GM19193 (cell line): ENCODE data around the gene COL9A2.

Experiments used
- POLR2A ChIP-seq: IDR thresholded peaks from 4 replicates; pipeline ENCODE4 v1.6.1; 2011; ENCODE audit not compliant: insufficient read depth, insufficient read length; ENCODE audit errors: extremely low read depth

The COL9A2 gene

GRCh38 chr1:40299366-40300248 lies 17.5 kb downstream of the COL9A2 start:
- no peak for TF ChIP-seq POLR2A

- no peak for TF ChIP-seq POLR2A
These were observed 25.8 kb downstream of the COL9A2 start for GRCh38 chr1:40291293-40291692.

DNA sequence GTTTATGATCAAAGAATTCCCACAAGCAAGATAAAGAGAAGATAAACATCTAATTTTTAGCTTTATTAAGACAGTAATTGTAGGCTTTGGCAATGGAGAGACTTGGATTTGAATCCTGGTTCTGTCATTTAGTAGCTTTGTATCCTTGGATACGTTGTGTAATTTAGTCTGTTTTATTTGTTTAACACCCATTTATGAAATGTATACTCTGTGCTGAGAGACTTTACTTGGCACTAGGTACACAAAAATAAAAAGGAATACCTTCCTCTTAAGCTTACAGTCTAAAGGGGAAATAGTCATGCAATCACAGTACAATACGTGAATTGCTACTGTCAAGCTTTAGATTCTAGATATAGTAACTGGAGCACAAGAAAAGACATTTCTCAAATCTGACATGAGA lies 35.2 kb downstream of the COL9A2 start:
- TF ChIP-seq POLR2A: no peak

DNA sequence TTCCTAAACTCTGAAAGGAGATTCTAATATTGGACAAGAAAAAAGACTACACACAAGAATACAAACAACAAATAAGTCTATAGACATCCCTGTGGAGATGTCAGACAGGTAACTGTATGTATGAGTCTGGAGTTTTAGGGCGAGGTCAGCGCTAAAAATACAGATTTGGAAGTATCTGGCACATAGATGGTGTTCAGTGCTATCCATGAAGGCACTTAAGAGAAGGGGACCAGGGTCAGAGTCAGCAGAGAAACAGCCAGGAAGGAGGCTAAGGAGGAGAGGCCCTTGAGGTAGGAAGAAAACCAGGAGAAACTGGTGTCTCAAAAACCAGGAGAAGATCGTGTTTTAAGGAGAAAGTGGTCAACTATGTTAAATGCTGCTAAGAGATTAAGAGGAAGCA lies 41.0 kb downstream of the COL9A2 start:
- TF ChIP-seq POLR2A: no peak

DNA sequence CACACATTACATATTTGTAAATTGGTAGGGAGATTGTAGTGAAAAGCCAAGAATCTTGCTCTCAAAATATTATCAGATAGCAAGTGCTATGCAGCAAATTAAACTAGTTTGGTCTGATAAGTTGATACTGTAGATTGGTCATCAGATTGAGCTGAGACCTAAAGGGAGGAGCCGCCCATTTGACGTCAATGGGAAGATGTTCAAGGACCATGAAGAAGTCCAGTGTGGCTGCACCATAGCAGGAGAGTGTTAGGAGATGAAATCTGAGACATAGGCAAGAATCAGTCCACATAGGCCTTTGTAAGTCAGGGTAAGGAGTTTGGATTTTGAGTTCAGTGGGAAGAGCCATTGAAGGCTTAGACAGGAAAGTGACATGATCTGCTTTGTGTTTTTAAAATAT lies 42.8 kb downstream of the COL9A2 start:
- no peak for TF ChIP-seq POLR2A

DNA sequence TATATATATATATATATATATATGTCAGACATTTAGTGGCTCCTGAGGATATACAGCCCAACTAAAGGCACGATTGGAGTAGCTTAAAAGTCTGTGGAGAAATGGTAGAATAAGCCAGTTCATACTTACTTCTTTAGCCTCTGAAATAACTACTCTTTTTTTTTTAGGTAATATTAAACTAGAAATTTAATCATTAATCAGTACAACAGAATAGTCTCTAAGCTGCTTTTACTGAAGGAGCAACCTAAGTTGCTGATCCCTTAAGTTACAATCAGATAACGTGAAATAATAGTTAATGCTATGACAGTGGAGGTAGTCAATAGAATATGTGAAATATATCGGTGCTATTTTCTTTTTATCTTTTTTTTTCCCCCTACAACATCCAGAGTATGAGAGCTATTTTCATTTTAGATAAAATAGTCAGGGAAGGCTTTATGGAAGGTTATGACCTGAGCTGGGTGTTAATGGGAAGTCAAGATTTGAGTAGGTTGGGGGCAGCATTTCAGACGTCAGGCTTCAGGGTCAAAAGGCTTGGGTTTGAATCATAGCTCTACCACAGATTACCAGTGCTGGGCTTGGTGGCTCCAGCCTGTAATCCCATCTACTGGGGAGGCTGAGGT lies 43.4 kb downstream of the COL9A2 start:
- no peak for TF ChIP-seq POLR2A

DNA sequence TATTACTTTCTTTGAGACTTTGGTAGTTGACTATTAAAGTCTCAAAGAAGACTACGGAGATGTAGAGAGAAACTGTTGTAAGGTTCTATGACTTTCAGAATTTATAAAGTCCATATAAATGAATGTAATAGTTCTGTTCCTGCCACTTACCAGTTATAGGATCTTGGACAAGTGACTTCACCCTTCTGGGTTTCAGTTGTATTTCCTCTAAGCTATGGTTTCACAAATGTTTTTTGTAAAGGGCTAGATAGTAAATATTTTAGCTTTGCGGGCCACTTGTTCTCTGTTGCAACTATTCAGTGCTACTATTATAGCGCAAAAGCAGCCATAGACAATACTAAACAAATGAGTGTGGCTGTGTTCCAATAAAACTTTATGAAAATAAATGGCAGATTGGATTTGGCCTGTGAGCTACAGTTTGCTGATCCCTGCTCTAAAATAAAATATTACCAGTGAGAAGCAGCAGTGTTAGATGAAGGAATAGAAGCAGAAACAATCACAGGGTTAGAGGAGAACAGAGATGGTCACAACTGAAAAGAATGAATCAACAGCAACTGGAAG lies 44.4 kb downstream of the COL9A2 start:
- no peak for TF ChIP-seq POLR2A

- TF ChIP-seq POLR2A: no peak
These were observed 46.8 kb downstream of the COL9A2 start for GRCh38 chr1:40270152-40270834.

DNA sequence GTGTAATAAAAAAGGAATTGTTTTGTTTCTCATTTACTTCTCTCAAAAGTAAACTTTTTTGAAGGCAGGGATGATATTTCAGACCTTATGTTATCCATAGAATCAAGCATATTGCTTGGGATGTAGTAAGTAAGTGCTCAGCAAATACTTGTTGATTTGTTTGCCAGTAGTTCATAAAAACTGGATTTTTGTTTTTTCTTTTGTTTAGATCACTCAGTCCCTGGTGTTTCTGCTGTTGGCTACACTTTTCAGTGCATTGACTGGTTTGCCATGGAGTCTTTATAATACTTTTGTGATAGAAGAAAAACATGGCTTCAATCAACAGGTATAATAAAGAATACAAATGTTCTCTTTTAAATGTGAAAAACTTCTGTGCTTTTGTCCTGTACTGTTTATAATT lies 48.9 kb downstream of the COL9A2 start:
- TF ChIP-seq POLR2A: no peak

DNA sequence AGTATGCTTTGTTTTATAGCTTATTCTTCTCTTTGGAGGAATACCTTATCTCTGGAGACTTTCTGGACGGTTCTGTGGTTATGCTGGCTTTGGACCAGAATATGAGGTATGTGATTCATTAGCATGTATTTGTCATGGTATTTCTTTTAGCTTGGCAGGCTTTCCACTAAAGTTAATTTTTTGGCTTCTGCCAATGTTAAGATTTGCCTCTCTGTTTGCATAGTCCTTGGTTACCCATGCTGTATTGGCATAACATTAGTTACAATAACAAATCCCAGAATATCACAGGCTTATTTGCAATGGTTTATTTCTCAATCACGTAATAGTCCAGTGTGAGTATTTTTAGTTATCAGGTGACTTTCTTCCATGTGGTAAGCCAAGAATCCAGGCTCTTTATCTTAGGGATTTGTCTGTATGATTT lies 49.3 kb downstream of the COL9A2 start:
- TF ChIP-seq POLR2A: no peak

DNA sequence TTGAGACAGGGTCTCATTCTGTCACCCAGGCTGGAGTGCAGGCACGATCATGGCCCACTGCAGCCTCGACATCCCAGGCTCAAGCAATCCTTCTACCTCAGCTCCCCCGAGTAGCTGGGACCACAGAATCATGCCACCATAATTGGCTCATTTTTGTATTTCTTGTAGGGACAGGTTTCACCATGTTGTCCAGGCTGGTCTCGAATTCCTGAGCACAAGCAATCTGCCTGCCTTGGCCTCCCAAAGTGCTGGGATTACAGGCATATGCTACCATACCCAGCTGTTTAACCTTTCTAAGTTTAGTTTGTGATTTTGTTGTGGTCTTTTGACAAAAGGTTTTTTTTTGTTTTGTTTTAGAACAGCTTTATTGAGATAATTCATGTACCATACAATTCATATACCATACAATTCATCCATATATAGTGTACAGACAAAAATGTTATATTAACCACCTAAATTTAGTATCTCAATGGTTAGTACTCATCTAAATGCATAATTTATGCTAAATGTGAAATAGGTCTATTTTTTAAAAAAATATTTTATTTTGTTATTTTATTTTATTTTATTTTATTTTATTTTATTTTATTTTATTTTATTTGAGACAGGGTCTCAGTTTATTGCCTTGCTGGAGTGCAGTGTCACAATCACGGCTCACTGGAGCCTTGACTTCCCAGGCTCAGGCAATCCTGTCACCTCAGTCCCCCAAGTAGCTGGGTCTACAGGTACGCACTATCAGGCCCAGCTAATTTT lies 50.1 kb downstream of the COL9A2 start:
- no peak for TF ChIP-seq POLR2A

GRCh38 chr1:40265919-40266318 lies 51.2 kb downstream of the COL9A2 start:
- TF ChIP-seq POLR2A: no peak

DNA sequence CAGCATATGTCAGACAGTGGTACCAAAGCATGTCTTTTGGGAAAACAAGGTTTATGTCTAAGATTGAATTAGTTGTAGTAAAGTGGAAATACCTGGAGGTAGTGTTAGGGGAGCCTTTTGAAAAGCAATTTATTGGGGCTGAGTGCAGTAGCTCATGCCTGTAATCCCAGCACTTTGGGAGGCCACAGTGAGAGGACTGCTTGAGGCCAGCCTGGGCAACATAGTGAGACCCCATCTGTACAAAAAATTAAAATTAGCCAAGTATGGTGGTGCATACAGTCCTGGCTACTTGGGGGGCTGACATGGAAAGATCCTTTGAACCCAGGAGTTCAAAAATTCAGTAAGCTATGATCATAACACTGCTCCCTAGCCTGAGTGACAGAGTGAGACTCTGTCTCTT lies 51.8 kb downstream of the COL9A2 start:
- no peak for TF ChIP-seq POLR2A

- no peak for TF ChIP-seq POLR2A
These were observed 52.7 kb downstream of the COL9A2 start for GRCh38 chr1:40264354-40264781.

- no peak for TF ChIP-seq POLR2A
These were observed 58.7 kb downstream of the COL9A2 start for GRCh38 chr1:40258445-40258769.
